NOMO-1 treated with dmso at 0.1 percent for 144 hours (cell line): Measurements from ENCODE around the gene LCE7A.

Experiments
- DNase-seq: peaks from one replicate; lab custom pipeline; 2025; ENCODE audit not compliant: unreplicated experiment; lab: John Stamatoyannopoulos, UW

The LCE7A gene

GRCh38 chr1:152879559-152880198 lies 19.9 kb downstream of the LCE7A start:
- no peak for DNase-seq

- DNase-seq, result no peak
Observed at GRCh38 chr1:152880316-152880715, 20.5 kb downstream of the LCE7A start.

GRCh38 chr1:152880907-152881306 lies 21.1 kb downstream of the LCE7A start:
- DNase-seq, result no peak

- no peak for DNase-seq
Observed at GRCh38 chr1:152884085-152884484, 24.3 kb downstream of the LCE7A start.

- no peak for DNase-seq
Observed at GRCh38 chr1:152884506-152884905, 24.7 kb downstream of the LCE7A start.

GRCh38 chr1:152884966-152885624 lies 25.3 kb downstream of the LCE7A start:
- no peak for DNase-seq

- DNase-seq, result no peak
Observed at GRCh38 chr1:152886085-152886484, 26.3 kb downstream of the LCE7A start.

GRCh38 chr1:152886758-152887409 lies 27.1 kb downstream of the LCE7A start:
- no peak for DNase-seq

- DNase-seq, result no peak
Observed at GRCh38 chr1:152888126-152888525, 28.3 kb downstream of the LCE7A start.

- DNase-seq, result no peak
Observed at GRCh38 chr1:152899027-152899426, 39.2 kb downstream of the LCE7A start.

GRCh38 chr1:152899883-152900282 lies 40.1 kb downstream of the LCE7A start:
- DNase-seq, result no peak

GRCh38 chr1:152901631-152902030 lies 41.8 kb downstream of the LCE7A start:
- no peak for DNase-seq

GRCh38 chr1:152902636-152903035 lies 42.8 kb downstream of the LCE7A start:
- no peak for DNase-seq

- no peak for DNase-seq
Observed at GRCh38 chr1:152904688-152905440, 45.1 kb downstream of the LCE7A start.

- no peak for DNase-seq
Observed at GRCh38 chr1:152906023-152906565, 46.3 kb downstream of the LCE7A start.

GRCh38 chr1:152907686-152908601 lies 48.1 kb downstream of the LCE7A start, which contains the start of gene IVL:
Gene IVL (plus strand): TSS chr1:152908546. CDS start chr1:152909798, 1,252 bp downstream.
- no peak for DNase-seq

GRCh38 chr1:152909206-152909605 lies 49.4 kb downstream of the LCE7A start:
- no peak for DNase-seq
